H9 (cell line): ENCODE results near the gene ZSWIM3. TPM values are rescaled to one million over a fixed set of nuclear protein-coding genes. Genes with fewer than 3 reads are reported as not detected.

ENCODE experiments used
- DNase-seq: peaks from one replicate; pipeline ENCODE4 v3.0.0-alpha.2; 2017
- H2AFZ ChIP-seq: one replicate; pipeline ENCODE4 v1.6.1; 2013; ENCODE audit warnings: mild to moderate bottlenecking, low read length, control low read depth, moderate library complexity
- H2AK5ac ChIP-seq: 2 replicates; pipeline ENCODE4 v1.6.1; 2013; ENCODE audit warnings: low read length, control low read depth, mixed read lengths; ENCODE audit not compliant: insufficient read length
- H2BK120ac ChIP-seq: one replicate; pipeline ENCODE4 v1.6.1; 2013; ENCODE audit warnings: low read depth, mild to moderate bottlenecking, low read length, control low read depth, inconsistent platforms; ENCODE audit not compliant: poor library complexity, severe bottlenecking
- H2BK12ac ChIP-seq: 2 replicates; pipeline ENCODE4 v1.6.1; 2013; ENCODE audit warnings: low read length, control low read depth, mixed read lengths, low read depth; ENCODE audit not compliant: insufficient read length
- H2BK15ac ChIP-seq: 2 replicates; pipeline ENCODE4 v1.6.1; 2013; ENCODE audit warnings: low read depth, low read length, control low read depth
- H2BK20ac ChIP-seq: one replicate; pipeline ENCODE4 v1.6.1; 2013; ENCODE audit warnings: low read depth, mild to moderate bottlenecking, low read length, control low read depth, inconsistent platforms; ENCODE audit not compliant: poor library complexity, severe bottlenecking
- H2BK5ac ChIP-seq: 2 replicates; pipeline ENCODE4 v1.6.1; 2013; ENCODE audit warnings: low read length, control low read depth, mixed read lengths; ENCODE audit not compliant: insufficient read length
- H3K14ac ChIP-seq: 2 replicates; pipeline ENCODE4 v1.6.1; 2013; ENCODE audit warnings: low read length, control low read depth; ENCODE audit not compliant: insufficient read depth
- H3K18ac ChIP-seq: 2 replicates; pipeline ENCODE4 v1.6.1; 2013; ENCODE audit warnings: low read depth, mild to moderate bottlenecking, mixed read lengths, low read length, control low read depth; ENCODE audit not compliant: insufficient read length
- H3K23ac ChIP-seq: 2 replicates; pipeline ENCODE4 v1.6.1; 2013; ENCODE audit warnings: low read length, control low read depth, mixed read lengths, low read depth; ENCODE audit not compliant: insufficient read length
- H3K23me2 ChIP-seq: 2 replicates; pipeline ENCODE4 v1.6.1; 2013; ENCODE audit warnings: low read depth, mild to moderate bottlenecking, mixed read lengths, low read length, control low read depth; ENCODE audit not compliant: insufficient read length, poor library complexity, severe bottlenecking
- H3K27ac ChIP-seq: 2 replicates; pipeline ENCODE4 v1.5.1; 2013; ENCODE audit warnings: low read length, control low read depth, mixed read lengths, low read depth; ENCODE audit not compliant: insufficient read length
- H3K27me3 ChIP-seq: 2 replicates; pipeline ENCODE4 v1.6.1; 2013; ENCODE audit warnings: low read length, control low read depth, inconsistent platforms; ENCODE audit not compliant: insufficient read depth
- H3K4ac ChIP-seq: 2 replicates; pipeline ENCODE4 v1.6.1; 2013; ENCODE audit warnings: low read depth, mild to moderate bottlenecking, control low read depth, inconsistent platforms, low read length, moderate library complexity
- H3K4me1 ChIP-seq: 2 replicates; pipeline ENCODE4 v1.6.1; 2013; ENCODE audit warnings: low read length, control low read depth, inconsistent platforms; ENCODE audit not compliant: insufficient read depth
- H3K4me2 ChIP-seq: 2 replicates; pipeline ENCODE4 v1.6.1; 2013; ENCODE audit warnings: low read length, control low read depth, mixed read lengths; ENCODE audit not compliant: insufficient read length, insufficient read depth
- H3K56ac ChIP-seq: 2 replicates; pipeline ENCODE4 v1.6.1; 2013; ENCODE audit warnings: low read depth, mild to moderate bottlenecking, mixed read lengths, low read length, control low read depth; ENCODE audit not compliant: insufficient read length
- H3K79me1 ChIP-seq: 2 replicates; pipeline ENCODE4 v1.6.1; 2013; ENCODE audit warnings: low read depth, mild to moderate bottlenecking, moderate library complexity, low read length, control low read depth, inconsistent platforms; ENCODE audit not compliant: insufficient read depth, poor library complexity, severe bottlenecking
- H3K79me2 ChIP-seq: 2 replicates; pipeline ENCODE4 v1.6.1; 2013; ENCODE audit warnings: low read length, control low read depth, inconsistent platforms; ENCODE audit not compliant: insufficient read depth
- H3K9ac ChIP-seq: 2 replicates; pipeline ENCODE4 v1.6.1; 2013; ENCODE audit warnings: low read length, control low read depth, mixed read lengths; ENCODE audit not compliant: insufficient read length; ENCODE audit errors: extremely low read depth
- H3K9me3 ChIP-seq: one replicate; pipeline ENCODE4 v1.6.1; 2013; ENCODE audit warnings: low read depth, low read length, inconsistent platforms; ENCODE audit not compliant: control insufficient read depth
- H3T11ph ChIP-seq: one replicate; pipeline ENCODE4 v1.6.1; 2013; ENCODE audit warnings: mild to moderate bottlenecking, low read length, control low read depth, inconsistent platforms
- H4K20me1 ChIP-seq: one replicate; pipeline ENCODE4 v1.6.1; 2013; ENCODE audit not compliant: control insufficient read depth, insufficient read length, insufficient read depth
- H4K5ac ChIP-seq: 2 replicates; pipeline ENCODE4 v1.6.1; 2013; ENCODE audit warnings: low read depth, mild to moderate bottlenecking, mixed read lengths, low read length, control low read depth; ENCODE audit not compliant: insufficient read length
- H4K8ac ChIP-seq: replicated peaks from 2 replicates; pipeline ENCODE4 v1.6.1; 2013; ENCODE audit warnings: low read length, control low read depth, mixed read lengths, low read depth; ENCODE audit not compliant: insufficient read length
- H4K91ac ChIP-seq: 2 replicates; pipeline ENCODE4 v1.6.1; 2013; ENCODE audit warnings: low read depth, mild to moderate bottlenecking, moderate library complexity, mixed read lengths, low read length, control low read depth; ENCODE audit not compliant: insufficient read length
- H3K27ac Mint-ChIP-seq, 3 experiments: 2 replicates in 2 of 3; 3 replicates in 1 of 3; pipeline ENCODE4 v1.8.0; 2020 to 2021; ENCODE audit warnings: mixed read lengths in 3 of 3, mild to moderate bottlenecking in 1 of 3, moderate library complexity in 1 of 3
- H3K27me3 Mint-ChIP-seq: 2 replicates; pipeline ENCODE4 v1.8.0; 2021; ENCODE audit warnings: low read depth, mild to moderate bottlenecking, moderate library complexity, mixed read lengths
- H3K36me3 Mint-ChIP-seq, 3 experiments: 2 replicates in 2 of 3; 3 replicates in 1 of 3; pipeline ENCODE4 v1.8.0; 2020 to 2021; ENCODE audit warnings: low read depth in 3 of 3, mixed read lengths in 3 of 3; ENCODE audit not compliant: insufficient read depth in 1 of 3
- H3K4me1 Mint-ChIP-seq, 2 experiments: 2 replicates each; pipeline ENCODE4 v1.8.0; 2020; ENCODE audit warnings: mixed read lengths in 2 of 2
- H3K4me3 Mint-ChIP-seq, 2 experiments: 2 replicates in 1 of 2; 3 replicates in 1 of 2; pipeline ENCODE4 v1.8.0; 2020 to 2021; ENCODE audit warnings: mild to moderate bottlenecking in 2 of 2, mixed read lengths in 2 of 2, moderate library complexity in 1 of 2
- H3K9me3 Mint-ChIP-seq, 2 experiments: 2 replicates in 1 of 2; 3 replicates in 1 of 2; pipeline ENCODE4 v1.8.0; 2020; ENCODE audit warnings: mild to moderate bottlenecking in 2 of 2, mixed read lengths in 2 of 2, moderate library complexity in 1 of 2
- WGBS: extraction: QIAGEN DNeasy Blood & Tissue Kit; methylation state at CpG from one replicate; pipeline ENCODE4 v1.1.7; 2013; ENCODE audit warnings: missing lambda C conversion rate, low lambda C conversion rate, mixed read lengths; ENCODE audit not compliant: insufficient read length; ENCODE audit errors: extremely low coverage; 5-methylcytosine and 5-hydroxymethylcytosine counted together
- total RNA-seq: library from RNA; stranded (reverse); gene quantifications from 2 replicates; pipeline ENCODE4 v1.2.1, GENCODE V29; 2021
- TF ChIP-seq, protein P1 (sequence below): fragments of 200-600 bp; sonication (generic); conservative IDR thresholded peaks from 3 replicates; pipeline ENCODE4 v1.8.0; 2021; ENCODE audit warnings: antibody characterized with exemption, mild to moderate bottlenecking

The ZSWIM3 gene
- total RNA-seq, 1 experiment from 2014 or later = 8.0 TPM

DNA sequence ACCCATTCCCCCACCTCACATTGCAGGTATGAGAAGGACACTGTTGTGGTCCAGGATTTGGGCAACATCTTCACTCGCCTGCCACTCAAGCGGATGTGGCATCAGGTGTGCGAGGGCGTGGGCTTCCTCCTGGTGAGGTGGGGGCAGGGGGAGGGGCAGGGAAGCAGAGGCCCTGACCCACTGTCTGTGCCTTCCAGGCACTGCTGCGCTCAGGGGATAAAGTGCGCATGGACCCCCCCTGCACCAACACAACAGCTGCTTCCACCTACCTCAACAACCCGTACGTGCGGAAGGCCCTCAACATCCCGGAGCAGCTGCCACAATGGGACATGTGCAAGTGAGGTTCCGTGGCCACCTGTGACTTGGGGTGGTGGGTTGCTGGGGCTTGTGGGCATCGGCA is 37.4 kb downstream of the ZSWIM3 start:
- Histone ChIP-seq H3K23ac (no peak overlapping the region), H3K14ac (no peak overlapping the region), H3K56ac (no peak overlapping the region), H3T11ph (no peak overlapping the region), H2AK5ac (no peak overlapping the region), H2BK5ac (no peak overlapping the region), H3K4me2 (no peak overlapping the region), H3K27ac (no peak overlapping the region), H3K79me1 (no peaks in the 10 kb centered on the region), H4K8ac (no peak overlapping the region), H2BK12ac (no peak overlapping the region), H3K4me1 (no peaks in the 10 kb centered on the region), H3K9ac (no peak overlapping the region), H2BK120ac (no peak overlapping the region), H3K4ac (no peak overlapping the region), H4K91ac (no peak overlapping the region), H3K79me2 (no peaks in the 10 kb centered on the region), H3K23me2 (peaks cover 13% of the 10 kb centered on the region), H3K18ac (no peak overlapping the region), H4K5ac (no peak overlapping the region), H3K27me3 (no peaks in the 10 kb centered on the region), H3K9me3 (no peaks in the 10 kb centered on the region), H2BK20ac (no peak overlapping the region), H2BK15ac (no peak overlapping the region), H2AFZ (no peak overlapping the region), H4K20me1 (no peaks in the 10 kb centered on the region)
- H3K4me1 Mint-ChIP-seq = peaks cover 5 to 10% of the 10 kb centered on the region in 2 experiments; a peak in 3 of 4 replicates
- no peak overlapping the region for H3K27ac Mint-ChIP-seq
- H3K36me3 Mint-ChIP-seq = peaks cover 18 to 47% (median 42%) of the 10 kb centered on the region in 3 experiments
- TF ChIP-seq, protein P1, sequence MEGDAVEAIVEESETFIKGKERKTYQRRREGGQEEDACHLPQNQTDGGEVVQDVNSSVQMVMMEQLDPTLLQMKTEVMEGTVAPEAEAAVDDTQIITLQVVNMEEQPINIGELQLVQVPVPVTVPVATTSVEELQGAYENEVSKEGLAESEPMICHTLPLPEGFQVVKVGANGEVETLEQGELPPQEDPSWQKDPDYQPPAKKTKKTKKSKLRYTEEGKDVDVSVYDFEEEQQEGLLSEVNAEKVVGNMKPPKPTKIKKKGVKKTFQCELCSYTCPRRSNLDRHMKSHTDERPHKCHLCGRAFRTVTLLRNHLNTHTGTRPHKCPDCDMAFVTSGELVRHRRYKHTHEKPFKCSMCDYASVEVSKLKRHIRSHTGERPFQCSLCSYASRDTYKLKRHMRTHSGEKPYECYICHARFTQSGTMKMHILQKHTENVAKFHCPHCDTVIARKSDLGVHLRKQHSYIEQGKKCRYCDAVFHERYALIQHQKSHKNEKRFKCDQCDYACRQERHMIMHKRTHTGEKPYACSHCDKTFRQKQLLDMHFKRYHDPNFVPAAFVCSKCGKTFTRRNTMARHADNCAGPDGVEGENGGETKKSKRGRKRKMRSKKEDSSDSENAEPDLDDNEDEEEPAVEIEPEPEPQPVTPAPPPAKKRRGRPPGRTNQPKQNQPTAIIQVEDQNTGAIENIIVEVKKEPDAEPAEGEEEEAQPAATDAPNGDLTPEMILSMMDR = no peak
- no peaks in the 10 kb centered on the region; the same call in 1 of the 2 replicates for H3K27me3 Mint-ChIP-seq
- no peaks in the 10 kb centered on the region for H3K9me3 Mint-ChIP-seq
- no peak for DNase-seq
- no peak overlapping the region for H3K4me3 Mint-ChIP-seq
- WGBS = no CpG with 5 or more reads among the region's 12 CpGs
